ENCODE measurements around the gene RAD54L.
A peak's percentile ranks its signal among the peaks of the same experiment; 100 is the strongest.

RAD54L gene

GRCh38 chr1:46248122-46248920 is 758 bp downstream of the RAD54L start:
- no peaks in the 10 kb centered on the region for H3K27me3 Mint-ChIP-seq
- H3K4me3 Mint-ChIP-seq: peak overlapping the region; percentile 96
- DNase-seq (ENCODE audit: low spot score in 2 of 2) (no peak), ATAC-seq (ENCODE audit: low read depth) (no peak)
- no peaks in the 10 kb centered on the region for H3K36me3 Mint-ChIP-seq
- H3K9me3 Mint-ChIP-seq: no peaks in the 10 kb centered on the region
- peak overlapping the region; percentile 82 for H3K27ac Mint-ChIP-seq
- H3K4me1 Mint-ChIP-seq: peaks cover 15% of the 10 kb centered on the region

GRCh38 chr1:46254668-46255067 is 7.1 kb downstream of the RAD54L start:
- DNase-seq (ENCODE audit: low spot score in 2 of 2) (no peak), ATAC-seq (ENCODE audit: low read depth) (no peak)
- H3K27me3 Mint-ChIP-seq: no peaks in the 10 kb centered on the region
- H3K4me1 Mint-ChIP-seq: no peaks in the 10 kb centered on the region
- no peak overlapping the region for H3K4me3 Mint-ChIP-seq
- no peak overlapping the region for H3K27ac Mint-ChIP-seq
- no peaks in the 10 kb centered on the region for H3K36me3 Mint-ChIP-seq
- no peaks in the 10 kb centered on the region for H3K9me3 Mint-ChIP-seq

DNA sequence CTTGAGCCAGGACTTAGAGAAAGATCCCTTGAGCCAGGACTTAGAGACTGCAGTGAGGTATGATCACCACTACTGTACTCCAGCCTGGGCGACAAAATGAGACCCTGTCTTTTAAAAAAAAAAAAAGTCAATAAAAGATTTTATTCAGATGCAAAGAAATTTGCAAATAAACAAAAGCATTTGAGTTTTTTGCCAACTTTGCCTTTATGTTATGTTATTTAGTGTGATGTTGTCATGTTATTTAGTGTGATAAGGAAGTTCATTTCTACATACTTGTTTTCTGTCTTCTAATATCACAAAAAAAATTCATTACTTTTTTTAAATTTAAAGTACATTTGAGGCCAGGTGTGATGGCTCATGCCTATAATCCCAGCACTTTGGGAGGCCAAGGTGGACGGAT is 9.0 kb downstream of the RAD54L start:
- ATAC-seq (ENCODE audit: low read depth): no peak
- H3K36me3 Mint-ChIP-seq: peaks cover 2% of the 10 kb centered on the region

DNA sequence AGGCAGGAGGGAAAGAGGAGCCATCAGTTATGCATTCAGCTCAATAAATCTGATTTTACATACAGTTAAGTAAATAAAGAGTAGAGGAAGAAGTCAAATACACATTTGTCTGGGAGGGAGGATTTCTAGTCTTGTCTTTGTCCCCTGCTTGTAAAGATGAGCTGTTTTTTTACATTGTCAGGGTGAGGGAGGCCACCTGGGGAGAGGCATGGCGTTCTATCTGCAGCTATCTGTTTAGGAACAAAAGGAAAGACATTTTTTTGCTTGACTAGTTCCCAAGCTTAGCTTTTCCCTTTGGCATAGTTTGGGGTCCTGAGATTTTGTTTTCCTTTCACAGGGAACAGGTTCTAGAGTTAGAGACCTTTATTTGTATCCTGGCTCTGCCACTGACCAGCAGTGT is 14.9 kb downstream of the RAD54L start:
- Mint-ChIP-seq H3K4me3 (no peak overlapping the region), H3K27me3 (no peaks in the 10 kb centered on the region)

More for the DNA sequence above, 9.0 kb downstream of the RAD54L start:
- no peaks in the 10 kb centered on the region for H3K4me1 Mint-ChIP-seq
- no peaks in the 10 kb centered on the region for H3K9me3 Mint-ChIP-seq
- no peak overlapping the region for H3K27ac Mint-ChIP-seq
- no peaks in the 10 kb centered on the region for H3K27me3 Mint-ChIP-seq
- no peak for DNase-seq (ENCODE audit: low spot score in 2 of 2)
- no peak overlapping the region for H3K4me3 Mint-ChIP-seq

DNA sequence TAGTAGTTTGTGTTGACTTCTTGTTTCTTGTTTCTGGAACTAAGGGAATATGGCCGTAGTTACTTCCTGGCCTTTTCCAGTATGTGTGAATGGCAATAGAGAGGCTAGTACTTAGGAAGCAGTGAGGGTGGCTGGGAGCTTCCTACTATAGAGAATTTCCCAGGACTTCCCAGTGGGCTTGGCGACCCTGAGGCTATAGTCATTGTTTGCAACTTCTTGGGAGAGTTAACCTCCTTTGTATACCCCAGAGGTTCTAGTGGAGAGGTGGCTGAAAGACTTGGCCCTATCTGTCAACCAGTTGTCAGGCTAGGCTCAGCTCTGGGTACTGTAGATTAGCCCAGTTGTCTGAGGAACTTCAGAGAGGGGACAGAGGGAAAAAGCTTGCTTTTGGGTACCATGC is 15.6 kb downstream of the RAD54L start:
- H3K9me3 Mint-ChIP-seq: no peaks in the 10 kb centered on the region
- no peaks in the 10 kb centered on the region for H3K27me3 Mint-ChIP-seq
- DNase-seq (ENCODE audit: low spot score in 2 of 2) (no peak), ATAC-seq (ENCODE audit: low read depth) (no peak)
- H3K4me1 Mint-ChIP-seq: no peaks in the 10 kb centered on the region
- H3K4me3 Mint-ChIP-seq: no peak overlapping the region
- H3K27ac Mint-ChIP-seq: no peak overlapping the region
- peaks cover 2% of the 10 kb centered on the region for H3K36me3 Mint-ChIP-seq

More for the DNA sequence above, 14.9 kb downstream of the RAD54L start:
- H3K27ac Mint-ChIP-seq: no peak overlapping the region
- no peaks in the 10 kb centered on the region for H3K4me1 Mint-ChIP-seq
- peaks cover 2% of the 10 kb centered on the region for H3K36me3 Mint-ChIP-seq
- DNase-seq (ENCODE audit: low spot score in 2 of 2) (no peak), ATAC-seq (ENCODE audit: low read depth) (no peak)
- no peaks in the 10 kb centered on the region for H3K9me3 Mint-ChIP-seq

DNA sequence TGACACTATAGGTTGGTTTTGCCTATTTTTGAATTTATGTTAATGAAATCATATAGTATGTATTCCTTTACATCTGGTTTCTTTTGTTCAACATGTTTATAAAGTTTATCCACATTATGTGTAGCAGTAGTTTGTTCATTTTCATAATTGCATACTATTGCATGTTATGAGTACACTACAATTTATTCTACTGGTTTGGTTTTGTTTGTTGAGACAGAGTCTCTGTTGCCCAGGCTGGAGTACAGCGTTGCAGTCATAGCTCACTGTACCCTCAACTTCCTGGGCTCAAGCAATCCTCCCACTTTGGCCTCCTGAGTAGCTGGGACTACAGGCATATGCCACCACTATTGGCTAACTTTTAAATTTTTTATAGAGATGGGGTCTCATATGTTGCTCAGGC is 21.0 kb downstream of the RAD54L start:
- H3K27ac Mint-ChIP-seq: no peak overlapping the region
- no peaks in the 10 kb centered on the region for H3K27me3 Mint-ChIP-seq
- no peaks in the 10 kb centered on the region for H3K36me3 Mint-ChIP-seq
- H3K9me3 Mint-ChIP-seq: no peaks in the 10 kb centered on the region
- H3K4me1 Mint-ChIP-seq: no peaks in the 10 kb centered on the region
- no peak overlapping the region for H3K4me3 Mint-ChIP-seq
- no peak for DNase-seq (ENCODE audit: low spot score in 2 of 2)
- ATAC-seq (ENCODE audit: low read depth): no peak

- no peaks in the 10 kb centered on the region for H3K27me3 Mint-ChIP-seq
- no peak overlapping the region for H3K27ac Mint-ChIP-seq
- peaks cover 3% of the 10 kb centered on the region for H3K4me1 Mint-ChIP-seq
- no peaks in the 10 kb centered on the region for H3K9me3 Mint-ChIP-seq
- peaks cover 2% of the 10 kb centered on the region for H3K36me3 Mint-ChIP-seq
- no peak overlapping the region for H3K4me3 Mint-ChIP-seq
- ATAC-seq (ENCODE audit: low read depth): no peak
- DNase-seq (ENCODE audit: low spot score in 2 of 2): no peak
These were observed 26.9 kb downstream of the RAD54L start for GRCh38 chr1:46274225-46275029.

DNA sequence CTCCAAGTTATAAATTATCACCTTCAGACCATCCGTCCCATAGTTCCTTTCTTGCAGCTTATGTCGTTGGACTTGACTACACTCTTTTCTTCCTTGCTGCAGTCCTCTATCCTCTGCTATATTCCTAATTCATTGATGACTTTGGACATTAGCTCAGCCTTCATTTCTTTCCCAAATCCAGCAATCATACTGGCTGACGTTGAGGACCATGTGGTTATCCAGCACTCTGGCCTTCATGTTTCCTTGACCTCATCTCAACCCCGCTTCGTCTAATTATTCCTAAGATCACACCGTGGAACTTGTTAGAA is 27.4 kb downstream of the RAD54L start:
- H3K4me3 Mint-ChIP-seq: no peak overlapping the region
- H3K36me3 Mint-ChIP-seq: peaks cover 2% of the 10 kb centered on the region
- no peaks in the 10 kb centered on the region for H3K9me3 Mint-ChIP-seq
- H3K27me3 Mint-ChIP-seq: no peaks in the 10 kb centered on the region
- no peak overlapping the region for H3K27ac Mint-ChIP-seq
- ATAC-seq (ENCODE audit: low read depth) (no peak), DNase-seq (ENCODE audit: low spot score in 2 of 2) (no peak)
- peaks cover 3% of the 10 kb centered on the region for H3K4me1 Mint-ChIP-seq

- Mint-ChIP-seq H3K4me3 (no peak overlapping the region), H3K27ac (no peak overlapping the region), H3K27me3 (no peaks in the 10 kb centered on the region), H3K36me3 (peaks cover 8% of the 10 kb centered on the region), H3K4me1 (peaks cover 3% of the 10 kb centered on the region), H3K9me3 (no peaks in the 10 kb centered on the region)
- no peak for ATAC-seq (ENCODE audit: low read depth)
- DNase-seq (ENCODE audit: low spot score in 2 of 2): no peak
These were observed 30.3 kb downstream of the RAD54L start for GRCh38 chr1:46277658-46278373.

DNA sequence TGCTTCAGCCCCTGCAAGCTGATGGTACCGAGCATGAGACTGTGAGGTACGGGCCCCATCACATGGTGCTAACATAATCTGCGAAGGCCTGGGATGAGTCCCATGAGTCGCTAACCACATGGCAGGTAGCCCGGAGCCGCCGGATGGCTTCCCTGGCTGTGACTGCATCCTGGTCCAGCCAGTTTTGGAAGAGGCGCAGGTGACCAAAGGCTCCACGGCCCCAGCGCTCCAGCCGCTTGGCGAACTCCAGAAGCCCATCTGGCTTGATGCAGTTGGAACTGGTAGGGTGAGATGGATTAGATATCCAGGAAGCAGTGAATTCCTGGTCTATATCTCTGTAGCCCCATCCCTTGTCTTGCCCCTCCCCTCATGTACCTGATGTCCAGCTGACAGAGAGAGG is 31.2 kb downstream of the RAD54L start:
- H3K4me3 Mint-ChIP-seq: no peak overlapping the region
- peaks cover 10% of the 10 kb centered on the region for H3K36me3 Mint-ChIP-seq
- H3K4me1 Mint-ChIP-seq: peaks cover 3% of the 10 kb centered on the region
- ATAC-seq (ENCODE audit: low read depth): no peak
- no peaks in the 10 kb centered on the region for H3K27me3 Mint-ChIP-seq
- no peak for DNase-seq (ENCODE audit: low spot score in 2 of 2)
- no peaks in the 10 kb centered on the region for H3K9me3 Mint-ChIP-seq
- H3K27ac Mint-ChIP-seq: no peak overlapping the region

- no peak for DNase-seq (ENCODE audit: low spot score in 2 of 2)
- Mint-ChIP-seq H3K27ac (no peak overlapping the region), H3K36me3 (peaks cover 12% of the 10 kb centered on the region), H3K4me3 (no peak overlapping the region), H3K27me3 (no peaks in the 10 kb centered on the region), H3K4me1 (peaks cover 3% of the 10 kb centered on the region), H3K9me3 (no peaks in the 10 kb centered on the region)
- ATAC-seq (ENCODE audit: low read depth): no peak
These were observed 32.5 kb downstream of the RAD54L start for GRCh38 chr1:46280092-46280491.

DNA sequence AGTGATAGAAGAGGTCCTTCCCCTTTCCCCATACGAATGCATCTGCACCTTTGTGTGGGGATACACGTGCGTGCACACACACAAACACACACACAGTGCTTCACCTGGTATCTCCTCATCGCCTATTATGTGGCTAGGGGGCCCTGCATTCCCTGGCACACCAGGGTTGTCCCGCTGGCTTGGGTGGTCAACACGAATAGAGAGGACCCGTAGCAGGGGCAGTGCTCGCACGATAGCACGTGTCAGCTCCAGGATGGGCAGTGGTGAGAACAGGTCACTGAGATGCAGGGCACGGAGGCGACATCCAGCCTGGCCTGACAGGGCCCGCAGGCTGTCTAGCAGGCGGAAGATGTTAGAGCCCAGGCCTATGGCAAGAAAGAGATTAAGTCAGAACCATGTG is 33.5 kb downstream of the RAD54L start:
- ATAC-seq (ENCODE audit: low read depth) (no peak), DNase-seq (ENCODE audit: low spot score in 2 of 2) (no peak)
- no peak overlapping the region for H3K27ac Mint-ChIP-seq
- H3K4me3 Mint-ChIP-seq: no peak overlapping the region
- H3K27me3 Mint-ChIP-seq: no peaks in the 10 kb centered on the region
- no peaks in the 10 kb centered on the region for H3K9me3 Mint-ChIP-seq
- no peaks in the 10 kb centered on the region for H3K4me1 Mint-ChIP-seq
- peaks cover 13% of the 10 kb centered on the region for H3K36me3 Mint-ChIP-seq

DNA sequence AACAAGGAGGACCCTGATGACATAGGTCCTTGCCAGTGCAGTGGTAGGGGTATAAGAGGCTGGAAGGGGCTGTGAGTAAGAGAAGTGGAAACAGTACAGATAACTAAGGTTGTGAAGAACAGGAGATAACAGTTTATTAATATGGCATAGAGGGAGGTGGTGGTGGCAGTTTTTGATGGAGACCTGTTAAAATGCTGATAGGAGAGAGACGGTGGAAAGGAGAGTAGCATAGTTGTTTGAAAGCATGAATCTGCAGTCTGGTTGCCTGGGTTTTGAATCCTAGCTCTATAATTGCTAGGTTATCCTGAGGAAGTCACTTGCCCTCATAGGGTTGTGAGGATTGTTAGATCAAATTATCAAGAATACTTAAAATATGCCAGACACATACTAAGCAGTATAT is 36.5 kb downstream of the RAD54L start:
- Mint-ChIP-seq H3K27ac (peak overlapping the region; percentile 5), H3K4me1 (no peaks in the 10 kb centered on the region), H3K4me3 (no peak overlapping the region), H3K36me3 (peaks cover 14% of the 10 kb centered on the region), H3K27me3 (no peaks in the 10 kb centered on the region), H3K9me3 (no peaks in the 10 kb centered on the region)
- ATAC-seq (ENCODE audit: low read depth): no peak
- DNase-seq (ENCODE audit: low spot score in 2 of 2): no peak

All from memory B cell (primary cell).